Psoas muscle (tissue), 8 donors: Measurements from ENCODE around the gene ANXA2R. TPM values are rescaled to one million over a fixed set of nuclear protein-coding genes. Genes with fewer than 3 reads are reported as not detected.

ENCODE experiments used
- ATAC-seq, 4 donors: fragments of 200-7000 bp; cut with Tn5 transposase; one replicate each; pipeline ENCODE4 v1.9.1; 2020; ENCODE audit warnings: moderate library complexity in 3 of 4, mild to moderate bottlenecking in 2 of 4
- DNase-seq, 2 donors: peaks; one replicate each; pipeline ENCODE4 v3.0.0-alpha.2; 2020
- H3K27ac ChIP-seq: fragments of 200-600 bp; one replicate; pipeline ENCODE4 v1.8.0; 2022
- H3K27me3 ChIP-seq, 3 donors: fragments of 200-600 bp in 1 of 3; one replicate each; pipeline versions ENCODE4 v1.6.1 to v1.8.0; 2013 to 2022; ENCODE audit warnings: low read length in 2 of 3, mild to moderate bottlenecking in 2 of 3, moderate library complexity in 1 of 3; ENCODE audit not compliant: insufficient read depth in 3 of 3
- H3K36me3 ChIP-seq, 2 donors: fragments of 200-600 bp in 1 of 2; one replicate each; pipeline versions ENCODE4 v1.6.1 to v1.8.0; 2013 to 2022; ENCODE audit warnings: low read depth in 1 of 2, mild to moderate bottlenecking in 1 of 2, moderate library complexity in 1 of 2; ENCODE audit not compliant: insufficient read depth in 1 of 2
- H3K4me1 ChIP-seq: fragments of 200-600 bp; one replicate; pipeline ENCODE4 v1.8.0; 2022
- H3K4me3 ChIP-seq: fragments of 200-600 bp; one replicate; pipeline ENCODE4 v1.8.0; 2022; ENCODE audit warnings: mild to moderate bottlenecking
- H3K9me3 ChIP-seq: fragments of 200-600 bp; one replicate; pipeline ENCODE4 v1.8.0; 2022
- CTCF ChIP-seq: fragments of 200-600 bp; IDR thresholded peaks from one replicate; pipeline ENCODE4 v1.8.0; 2022; ENCODE audit warnings: antibody characterized with exemption
- WGBS, 3 donors: extraction: QIAGEN DNeasy Blood & Tissue Kit; methylation state at CpG; one replicate each; pipeline versions ENCODE4 v1.1.6 to v1.1.7; 2013; 5-methylcytosine and 5-hydroxymethylcytosine counted together
- intact Hi-C, 2 donors: fragments of 100-400 bp; cut with DNase I; formaldehyde crosslinking; loops; one replicate each; pipeline versions ENCODE4 v1.11.0 to v1.14.2; 2022
- polyA plus RNA-seq, 3 donors: library from polyadenylated mRNA; stranded (reverse); fragments of 200-250 nt; gene quantifications; one replicate each; pipeline ENCODE4 v1.2.3, GENCODE V29; 2013
- total RNA-seq, 4 donors: library from RNA; stranded (reverse); fragmentation: NEBNext Ultra II Directional in 2 of 4; extraction: Animal tissue kit (Norgen Biotek cat#: 25700) in 2 of 4; gene quantifications; one replicate each; pipeline versions ENCODE4 v1.2.1 to v1.2.4, GENCODE V29; 2021 to 2023
- donor health status: healthy with polysubstance abuse.
- donor health status: DM: no; HTN: no; CAD: no; lungs with moderate emphysema.
- donor health status: Bipolar disorder and iron deficiency.
- donor health status: healthy.
- donor health status: DM: yes; HTN: yes; CAD: no.
- donor health status: DM: no; HTN: no; CAD: no.
- donor health status: DM: no; HTN: no; CAD: no.
- donor health status: DM: yes; HTN: yes; CAD: no.

Gene ANXA2R
- total and polyA plus RNA-seq, 7 donors, result 0.46 to 2.7 (median 0.87) TPM

GRCh38 chr5:43007911-43008362 lies 32.2 kb downstream of the ANXA2R start:
- H3K4me1 ChIP-seq, result no peaks in the 10 kb centered on the region
- H3K27ac ChIP-seq, result peak overlapping the region; percentile 90
- H3K36me3 ChIP-seq, result no peaks in the 10 kb centered on the region
- DNase-seq (peak; percentile 69 to 79), ATAC-seq (peak; percentile 61 to 73 (median 68))
- no peak for TF ChIP-seq CTCF
- no peaks in the 10 kb centered on the region for H3K9me3 ChIP-seq
- peaks cover 0 to 28% (median 19%) of the 10 kb centered on the region in 3 donors for H3K27me3 ChIP-seq
- peak overlapping the region; percentile 74 for H3K4me3 ChIP-seq
- intact Hi-C loops, result loop anchor here in 1 of 2 donors (5.0 kb wide), 1 partner anchor 34 kb away; the partner anchor contains the start of gene ANXA2R
- WGBS, 3 donors, result 3 to 5% (median 3%) methylated on average over 25 of the region's 25 CpGs

DNA sequence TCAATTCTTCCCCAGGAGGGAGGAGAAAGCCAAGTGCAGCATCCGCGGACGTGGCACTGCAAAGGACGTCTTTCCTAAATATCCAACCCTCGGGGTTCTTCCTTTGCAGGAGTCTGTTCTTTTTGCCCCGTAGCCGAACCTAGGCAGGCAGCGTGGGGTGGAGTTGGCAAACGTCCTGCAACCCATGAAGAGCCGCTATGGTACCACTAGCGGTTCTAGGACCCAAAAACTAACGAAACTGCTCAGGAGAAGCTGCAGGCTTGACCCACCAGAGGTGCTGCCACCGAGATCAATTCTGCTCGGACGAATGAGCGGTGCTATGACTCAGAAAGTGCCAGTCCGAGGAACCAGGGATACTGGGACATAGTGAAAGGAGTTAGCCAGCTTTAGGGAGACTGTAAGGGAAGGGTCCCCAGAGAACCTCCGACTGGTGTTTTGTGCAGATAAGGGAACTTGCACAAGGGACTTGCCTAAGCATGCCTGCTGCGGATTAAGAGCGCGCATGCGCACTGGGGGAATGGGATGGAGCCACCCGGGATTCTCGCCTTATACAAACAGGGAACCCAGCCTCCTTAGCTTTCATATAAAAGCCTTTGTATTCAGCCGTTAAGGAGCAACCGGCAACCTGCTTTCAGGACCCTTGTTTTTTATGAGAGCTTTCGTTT lies 32.7 kb downstream of the ANXA2R start:
- peaks cover 0 to 34% (median 21%) of the 10 kb centered on the region in 3 donors for H3K27me3 ChIP-seq
- no peaks in the 10 kb centered on the region for H3K36me3 ChIP-seq
- H3K27ac ChIP-seq, result peak overlapping the region; percentile 90
- intact Hi-C loops, result loop anchor here in 1 of 2 donors (5.0 kb wide), 1 partner anchor 35 kb away; the partner anchor contains the start of gene ANXA2R
- no peaks in the 10 kb centered on the region for H3K9me3 ChIP-seq
- DNase-seq (peak; percentile 84 to 89), ATAC-seq (peak; percentile 59 to 74 (median 64))
- WGBS, 3 donors, result 6 to 9% (median 7%) methylated on average over 27 of the region's 27 CpGs
- no peaks in the 10 kb centered on the region for H3K4me1 ChIP-seq
- peak overlapping the region; percentile 74 for H3K4me3 ChIP-seq
- TF ChIP-seq CTCF, result no peak

DNA sequence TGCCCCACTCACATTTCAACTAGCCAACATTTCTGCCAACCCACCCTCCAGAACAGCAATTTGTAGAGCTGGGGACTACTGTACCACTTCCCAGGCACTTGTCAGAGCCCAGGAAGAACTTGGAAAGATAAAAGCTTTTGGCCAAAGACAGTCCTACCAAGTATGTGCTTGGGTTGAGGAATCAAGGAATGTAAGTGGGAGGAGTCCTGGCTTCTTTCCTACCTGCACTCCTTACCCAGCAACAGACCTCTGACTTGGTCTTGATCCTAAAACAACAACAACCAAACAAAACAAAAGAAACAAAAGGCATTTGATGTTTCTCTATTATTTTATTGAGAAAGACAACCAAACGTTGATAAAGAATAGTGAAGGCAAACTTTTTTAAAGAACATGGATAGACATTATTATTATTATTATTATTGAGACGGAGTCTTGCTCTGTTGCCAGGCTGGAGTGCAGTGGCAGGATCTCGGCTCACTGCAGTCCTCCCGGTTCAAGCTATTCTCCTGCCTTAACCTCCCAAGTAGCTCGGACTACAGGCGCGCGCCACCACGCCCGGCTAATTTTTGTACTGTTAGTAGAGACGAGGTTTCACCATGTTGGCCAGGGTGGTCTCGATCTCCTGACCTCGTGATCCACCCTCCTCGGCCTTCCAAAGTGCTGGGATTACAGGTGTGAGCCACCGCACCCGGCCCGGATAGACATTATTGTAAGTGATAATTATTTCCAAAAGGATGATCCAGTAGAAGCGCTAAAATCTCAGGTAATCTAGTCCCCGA lies 33.5 kb downstream of the ANXA2R start:
- H3K4me1 ChIP-seq, result no peaks in the 10 kb centered on the region
- no peaks in the 10 kb centered on the region for H3K36me3 ChIP-seq
- H3K27me3 ChIP-seq, result peaks cover 0 to 42% (median 21%) of the 10 kb centered on the region in 3 donors
- peak overlapping the region; percentile 90 for H3K27ac ChIP-seq
- H3K4me3 ChIP-seq, result peak overlapping the region; percentile 74
- no peak for TF ChIP-seq CTCF
- DNase-seq (no peak), ATAC-seq (no peak)
- intact Hi-C loops, result loop anchor here in 1 of 2 donors (5.0 kb wide), 1 partner anchor 36 kb away; the partner anchor contains the start of gene ANXA2R
- no peaks in the 10 kb centered on the region for H3K9me3 ChIP-seq
- WGBS, 3 donors, result 73 to 80% (median 79%) methylated on average over 19 of the region's 19 CpGs

DNA sequence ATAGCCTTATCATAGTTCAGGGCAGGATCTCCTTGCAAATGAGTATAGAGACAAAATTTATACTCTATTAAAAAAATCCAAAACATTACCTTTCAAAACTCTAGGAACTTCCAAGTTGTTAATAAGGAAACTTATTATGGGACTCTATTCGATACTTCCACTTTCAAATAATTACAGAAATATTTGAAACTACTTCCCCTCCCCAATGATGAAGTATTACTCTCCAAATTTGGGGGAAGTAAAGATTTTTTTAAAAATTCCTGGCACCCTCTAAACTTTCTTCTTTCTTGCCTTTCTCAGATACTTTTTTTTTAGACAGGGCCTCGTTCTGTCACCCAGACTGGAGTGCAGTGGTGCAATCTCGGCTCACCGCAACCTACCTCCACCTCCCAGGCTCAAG lies 35.1 kb downstream of the ANXA2R start:
- Histone ChIP-seq H3K9me3 (no peaks in the 10 kb centered on the region), H3K4me3 (no peak overlapping the region), H3K27me3 (peaks cover 0 to 57% (median 26%) of the 10 kb centered on the region in 3 donors), H3K27ac (no peak overlapping the region), H3K4me1 (no peaks in the 10 kb centered on the region), H3K36me3 (no peaks in the 10 kb centered on the region)
- no peak for DNase-seq
- intact Hi-C loops, result loop anchor here in 1 of 2 donors (5.0 kb wide), 1 partner anchor 37 kb away; the partner anchor contains the start of gene ANXA2R
- ATAC-seq, result no peak
- TF ChIP-seq CTCF, result no peak
- WGBS, 3 donors, result 91 to 94% (median 93%) methylated on average over 4 of the region's 4 CpGs
